TTC549 (cell line): Measurements from ENCODE around the gene GAS7.
"Not testable (repeated sequence)": the region's sequence is repeated elsewhere in the genome, so short reads cannot be mapped to it uniquely, and the experiment has no call there.

Experiments
- FAIRE-seq: peaks from 2 replicates; lab custom pipeline; 2012; peaks lifted over from hg19 to GRCh38; lab: Jason Lieb, UNC

The GAS7 gene

GRCh38 chr17:10107316-10108165, 90.9 kb downstream of the GAS7 start:
- no peak for FAIRE-seq

DNA sequence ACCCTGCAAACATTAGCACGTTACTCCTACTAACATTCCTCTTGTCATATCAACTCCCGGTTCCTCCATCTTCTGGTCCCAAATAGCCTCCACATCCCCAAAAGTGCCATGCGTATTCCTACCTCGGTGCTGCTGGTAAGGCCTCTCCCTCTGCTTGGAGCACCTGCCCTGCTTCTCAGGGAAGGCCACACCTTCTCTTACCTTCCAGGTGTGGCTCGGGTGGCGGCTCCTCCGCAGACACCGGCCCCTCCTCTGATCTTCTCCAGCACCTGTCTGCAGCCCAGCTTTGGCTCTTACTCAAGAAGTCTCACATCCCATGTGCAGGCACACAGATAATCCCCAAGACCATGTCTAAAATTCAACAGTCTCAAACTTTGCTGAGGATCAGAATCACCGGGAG, 92.3 kb downstream of the GAS7 start:
- no peak for FAIRE-seq

DNA sequence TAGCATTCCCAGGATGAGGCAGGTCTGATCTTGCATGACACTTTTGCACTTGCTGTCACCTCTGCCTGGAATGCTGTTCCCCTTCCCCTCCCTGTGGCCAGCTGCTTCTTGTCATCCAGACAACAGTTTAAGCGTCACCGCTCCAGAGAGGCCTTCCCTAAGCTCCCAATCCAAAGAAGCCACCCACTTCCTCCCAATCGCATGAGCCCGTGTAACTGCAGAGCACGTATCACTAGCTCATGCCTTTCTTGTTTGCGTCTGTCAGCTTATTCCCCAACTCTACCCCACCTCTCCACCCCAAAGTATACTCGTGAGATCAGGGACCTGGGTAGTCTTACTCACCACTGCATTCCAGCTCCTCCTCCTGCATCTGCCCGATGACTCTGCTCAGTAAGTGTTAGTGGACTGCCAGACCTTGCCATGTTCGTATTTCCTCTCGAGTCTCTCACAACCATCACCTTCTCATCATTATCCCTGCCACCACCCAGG, 92.8 kb downstream of the GAS7 start:
- no peak for FAIRE-seq

- no peak for FAIRE-seq
Measured at GRCh38 chr17:10103712-10104111, 94.7 kb downstream of the GAS7 start.

- FAIRE-seq: no peak
Measured at GRCh38 chr17:10102817-10103216, 95.6 kb downstream of the GAS7 start.

GRCh38 chr17:10099051-10099571, 99.3 kb downstream of the GAS7 start:
- no peak for FAIRE-seq

GRCh38 chr17:10096596-10096995, 101.8 kb downstream of the GAS7 start:
- no peak for FAIRE-seq

- FAIRE-seq: not testable (repeated sequence)
Measured at GRCh38 chr17:10095295-10095694, 103.1 kb downstream of the GAS7 start.

DNA sequence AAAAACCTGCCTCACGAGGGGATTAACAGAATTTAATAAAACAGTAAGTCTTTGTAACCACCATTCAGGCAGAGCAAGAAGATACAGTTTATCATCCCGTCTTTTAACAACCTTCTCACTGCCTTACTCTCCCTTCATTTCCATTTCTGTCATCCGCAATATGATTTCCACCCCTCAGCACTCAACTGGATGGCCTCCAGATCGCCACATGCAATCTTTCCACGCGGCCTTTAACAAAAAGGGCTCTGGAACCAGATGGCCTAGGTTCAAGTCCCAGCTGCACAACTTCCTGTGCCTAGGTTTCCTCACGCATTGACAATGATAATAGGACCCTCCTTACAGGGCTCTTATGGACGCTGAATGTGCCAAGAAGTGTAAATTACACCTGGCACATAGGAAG, 103.6 kb downstream of the GAS7 start:
- FAIRE-seq: no peak

GRCh38 chr17:10092595-10092994, 105.8 kb downstream of the GAS7 start:
- FAIRE-seq: no peak

GRCh38 chr17:10091046-10091445, 107.4 kb downstream of the GAS7 start:
- FAIRE-seq: no peak

GRCh38 chr17:10089196-10089804, 109.1 kb downstream of the GAS7 start:
- no peak for FAIRE-seq

DNA sequence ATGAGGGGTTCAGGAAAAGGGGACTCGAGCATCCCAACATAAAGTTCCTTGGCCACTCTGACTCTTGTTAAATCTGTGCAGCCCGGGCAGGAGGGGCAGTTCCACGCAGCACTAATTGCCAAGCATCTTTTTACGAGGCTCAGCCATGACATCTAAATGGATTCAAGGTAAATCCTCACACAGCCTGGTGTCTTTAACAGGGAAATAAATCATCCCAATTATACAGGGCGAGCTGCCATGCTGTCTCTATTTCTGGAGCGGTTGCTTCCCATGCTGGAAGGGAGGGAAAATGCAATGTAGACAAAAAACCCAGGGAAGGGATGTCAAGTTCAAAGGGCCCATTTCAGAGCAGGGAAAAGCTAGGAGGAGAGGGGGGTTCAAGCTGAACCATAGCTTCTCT, 110.0 kb downstream of the GAS7 start:
- FAIRE-seq: no peak

- FAIRE-seq: no peak
Measured at GRCh38 chr17:10087355-10087754, 111.1 kb downstream of the GAS7 start.

DNA sequence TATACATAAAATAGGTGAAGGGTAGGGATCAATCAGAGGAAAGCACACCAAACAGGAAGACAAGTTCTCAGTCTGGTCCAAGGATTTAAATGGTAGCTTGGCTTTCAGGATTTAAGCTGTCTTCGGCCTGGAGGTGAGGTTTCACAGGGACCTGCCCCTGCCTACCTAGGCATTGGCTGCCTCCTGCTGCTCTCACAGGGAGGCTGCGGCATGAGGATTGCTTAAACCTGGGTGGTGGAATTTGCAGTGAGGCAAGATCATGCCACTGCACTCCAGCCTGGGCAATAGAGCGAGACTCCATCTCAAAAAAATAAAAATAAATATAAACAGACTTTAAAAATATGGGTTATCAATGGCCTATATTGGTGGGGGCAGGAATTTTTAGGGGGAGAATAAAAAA, 114.5 kb downstream of the GAS7 start:
- no peak for FAIRE-seq

DNA sequence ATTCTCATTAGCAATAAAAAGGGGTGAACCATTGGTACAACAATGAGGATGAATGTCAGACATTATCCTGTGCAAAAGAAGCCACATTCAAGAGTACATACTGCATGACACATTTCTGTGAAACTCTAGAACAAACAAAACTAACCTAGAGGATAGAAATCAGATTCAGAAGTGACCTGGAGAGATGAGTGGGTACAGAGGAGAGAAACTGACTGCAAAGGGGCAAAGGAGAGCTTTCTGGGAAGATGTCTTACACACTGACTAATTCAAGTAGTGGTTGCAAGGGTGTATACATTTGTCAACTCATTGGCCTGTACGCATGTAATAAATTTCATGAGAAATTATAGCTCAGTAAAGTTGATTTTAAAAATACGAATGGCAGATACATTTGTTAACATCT, 115.6 kb downstream of the GAS7 start:
- no peak for FAIRE-seq

DNA sequence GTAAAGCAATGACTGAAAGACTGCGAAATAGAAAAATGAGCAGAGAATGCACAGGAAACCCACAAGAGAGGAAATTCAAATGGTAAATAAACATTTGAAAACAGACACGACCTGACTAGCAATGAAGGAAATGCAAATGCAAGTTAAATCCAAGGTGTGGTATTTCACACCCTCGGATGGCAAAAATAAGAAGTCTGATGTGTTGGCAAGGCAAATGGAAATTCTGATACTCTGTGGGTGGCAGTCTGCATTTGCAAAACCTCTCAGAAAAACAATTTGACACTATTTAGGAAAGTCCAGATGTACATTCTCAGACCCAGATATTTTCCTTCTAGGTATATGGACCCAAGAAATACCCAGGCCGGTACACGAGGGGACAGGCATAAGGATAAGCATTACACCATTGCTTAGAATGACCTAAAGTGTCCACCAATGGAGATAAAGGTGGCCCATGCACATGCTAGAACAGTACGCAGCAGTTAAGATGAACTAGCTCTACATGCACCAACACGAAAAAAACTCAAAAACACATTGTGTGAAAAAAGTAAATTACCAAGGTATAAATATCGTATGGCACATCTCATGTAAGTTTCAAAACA, 116.7 kb downstream of the GAS7 start:
- no peak for FAIRE-seq

GRCh38 chr17:10077561-10078299, 120.7 kb downstream of the GAS7 start:
- no peak for FAIRE-seq

DNA sequence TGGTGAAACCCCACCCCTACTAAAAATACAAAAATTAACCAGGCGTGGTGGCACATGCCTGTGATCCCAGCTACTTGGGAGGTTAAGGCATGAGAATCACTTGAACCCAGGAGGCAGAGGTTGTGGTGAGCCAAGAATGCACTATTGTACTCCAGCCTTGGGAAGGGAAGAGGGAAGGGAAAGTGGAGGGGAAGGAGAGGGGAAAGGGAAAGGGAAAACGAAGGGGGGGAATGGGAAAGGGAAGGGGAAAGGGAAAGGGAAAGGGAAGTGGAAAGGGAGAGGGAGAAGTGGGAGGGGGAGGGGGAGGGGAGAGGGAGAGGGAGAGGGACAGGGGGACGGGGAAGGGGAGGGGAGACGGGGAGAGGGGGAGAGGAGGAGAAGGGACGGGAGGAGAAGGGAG, 122.5 kb downstream of the GAS7 start:
- FAIRE-seq: no peak

DNA sequence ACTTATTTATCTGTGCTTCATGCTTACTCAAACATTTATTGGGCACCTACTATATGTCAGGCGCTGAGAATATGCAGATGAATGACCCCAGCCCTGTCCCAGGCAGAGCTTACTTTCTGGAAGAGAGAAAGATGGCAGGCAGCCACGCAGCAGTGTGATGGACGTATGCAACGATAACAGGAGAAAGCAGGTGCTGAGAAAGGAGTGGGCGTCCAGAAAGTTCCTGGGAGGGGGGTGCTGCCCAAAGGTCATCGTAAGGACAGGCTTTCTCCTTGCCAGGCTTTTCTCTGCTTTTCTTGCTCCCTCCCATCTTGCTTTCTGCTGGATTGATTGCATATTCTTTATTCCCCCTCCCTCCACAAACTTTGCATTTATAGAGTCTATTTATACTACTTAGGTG, 124.5 kb downstream of the GAS7 start:
- no peak for FAIRE-seq

GRCh38 chr17:10072556-10073425, 125.6 kb downstream of the GAS7 start:
- FAIRE-seq: no peak
